SU-DHL-6 (cell line): Measurements from ENCODE around the gene NME1.

Experiments used
- H2AFZ ChIP-seq: fragments of 200-600 bp; sonication (generic); 2 replicates; pipeline ENCODE4 v1.6.1; 2014; ENCODE audit warnings: low read depth, mild to moderate bottlenecking, moderate library complexity, mixed read lengths, antibody characterized with exemption, low read length; ENCODE audit not compliant: severe bottlenecking
- H3F3A ChIP-seq: fragments of 200-600 bp; shearing (Covaris generic); 2 replicates; pipeline ENCODE4 v1.6.0; 2016; ENCODE audit warnings: antibody characterized with exemption, mild to moderate bottlenecking; ENCODE audit not compliant: insufficient read depth
- H3K27ac ChIP-seq: fragments of 200-600 bp; sonication (generic); 2 replicates; pipeline ENCODE4 v1.5.1; 2016; ENCODE audit warnings: low read depth, mild to moderate bottlenecking, low read length, moderate library complexity, mixed read lengths
- H3K27me3 ChIP-seq: fragments of 200-600 bp; sonication (generic), shearing (Covaris generic); 2 replicates; pipeline ENCODE4 v1.6.0; 2014; ENCODE audit warnings: mild to moderate bottlenecking, low read length
- H3K36me3 ChIP-seq: fragments of 200-600 bp; sonication (generic); 2 replicates; pipeline ENCODE4 v1.6.1; 2014; ENCODE audit warnings: mild to moderate bottlenecking, low read length, mixed read lengths
- H3K4me2 ChIP-seq: fragments of 300-600, 200-600 bp; shearing (Covaris generic), sonication (generic); 2 replicates; pipeline ENCODE4 v1.6.0; 2014; ENCODE audit warnings: low read length, low read depth, mild to moderate bottlenecking; ENCODE audit not compliant: poor library complexity, severe bottlenecking
- H3K4me3 ChIP-seq: fragments of 200-600 bp; sonication (generic); 2 replicates; pipeline ENCODE4 v1.5.1; 2014; ENCODE audit warnings: antibody characterized with exemption, low read length, mild to moderate bottlenecking, mixed read lengths; ENCODE audit not compliant: insufficient read depth, poor library complexity, severe bottlenecking
- H3K79me2 ChIP-seq: fragments of 200-600 bp; sonication (generic); 2 replicates; pipeline ENCODE4 v1.6.1; 2014; ENCODE audit warnings: mild to moderate bottlenecking, low read length, moderate library complexity; ENCODE audit not compliant: insufficient read depth
- H3K9ac ChIP-seq: fragments of 200-600 bp; sonication (generic); 2 replicates; pipeline ENCODE4 v1.7.0; 2014; ENCODE audit warnings: mild to moderate bottlenecking, low read length
- H3K9me2 ChIP-seq: fragments of 200-600 bp; sonication (generic); replicated peaks from 2 replicates; pipeline ENCODE4 v1.6.1; 2014; ENCODE audit warnings: low read length; ENCODE audit not compliant: insufficient read depth
- H3K9me3 ChIP-seq: fragments of 200-600 bp; sonication (generic); 2 replicates; pipeline ENCODE4 v1.6.1; 2014; ENCODE audit warnings: low read length, mixed read lengths; ENCODE audit not compliant: insufficient read depth
- H4K20me1 ChIP-seq: fragments of 200-600 bp; sonication (generic); 2 replicates; pipeline ENCODE4 v1.6.1; 2014; ENCODE audit warnings: low read depth, mild to moderate bottlenecking, antibody characterized with exemption, low read length, moderate library complexity, mixed read lengths
- CTCF ChIP-seq: fragments of 200-600 bp; sonication (generic); IDR thresholded peaks from one replicate; pipeline ENCODE4 v1.5.1; 2017; ENCODE audit warnings: antibody characterized with exemption, mild to moderate bottlenecking, low read length, moderate library complexity; ENCODE audit not compliant: insufficient read depth, poor library complexity, severe bottlenecking
- EZH2phosphoT487 ChIP-seq: fragments of 200-600 bp; sonication (generic), shearing (Covaris generic); conservative IDR thresholded peaks from 2 replicates; pipeline ENCODE4 v1.6.1; 2018; ENCODE audit warnings: mild to moderate bottlenecking, antibody characterized with exemption, low read length, moderate library complexity, mixed read lengths

NME1 gene

GRCh38 chr17:51133365-51133764, 20.0 kb upstream of the NME1 start:
- no peak overlapping the region for H3K4me3 ChIP-seq
- no peaks in the 10 kb centered on the region for H3F3A ChIP-seq
- H3K9me3 ChIP-seq: no peaks in the 10 kb centered on the region
- no peaks in the 10 kb centered on the region for H3K9me2 ChIP-seq
- no peaks in the 10 kb centered on the region for H3K27me3 ChIP-seq
- H3K27ac ChIP-seq: no peak overlapping the region
- no peak overlapping the region for H2AFZ ChIP-seq
- H3K4me2 ChIP-seq: no peak overlapping the region
- H3K79me2 ChIP-seq: no peaks in the 10 kb centered on the region
- TF ChIP-seq EZH2phosphoT487 (no peak), CTCF (no peak)
- H4K20me1 ChIP-seq: no peaks in the 10 kb centered on the region
- no peaks in the 10 kb centered on the region for H3K36me3 ChIP-seq
- no peak overlapping the region for H3K9ac ChIP-seq

- Histone ChIP-seq H3K27ac (no peak overlapping the region), H4K20me1 (no peaks in the 10 kb centered on the region), H3K36me3 (no peaks in the 10 kb centered on the region), H2AFZ (no peak overlapping the region), H3K9me3 (no peaks in the 10 kb centered on the region), H3K4me3 (no peak overlapping the region), H3K79me2 (no peaks in the 10 kb centered on the region), H3K9ac (no peak overlapping the region), H3K4me2 (no peak overlapping the region), H3F3A (no peaks in the 10 kb centered on the region), H3K27me3 (no peaks in the 10 kb centered on the region), H3K9me2 (no peaks in the 10 kb centered on the region)
- no peak for TF ChIP-seq CTCF
- TF ChIP-seq EZH2phosphoT487: no peak
These were observed 17.4 kb upstream of the NME1 start for GRCh38 chr17:51135956-51136355.

- Histone ChIP-seq H3K9me3 (no peaks in the 10 kb centered on the region), H2AFZ (no peak overlapping the region), H4K20me1 (no peaks in the 10 kb centered on the region), H3K79me2 (no peaks in the 10 kb centered on the region), H3K36me3 (no peaks in the 10 kb centered on the region), H3K9me2 (no peaks in the 10 kb centered on the region), H3F3A (no peaks in the 10 kb centered on the region), H3K4me3 (no peak overlapping the region), H3K9ac (no peak overlapping the region), H3K4me2 (no peak overlapping the region), H3K27ac (no peak overlapping the region), H3K27me3 (no peaks in the 10 kb centered on the region)
- TF ChIP-seq CTCF (no peak), EZH2phosphoT487 (no peak)
These were observed 10.8 kb upstream of the NME1 start for GRCh38 chr17:51142597-51142996.
